HG03045 (cell line): ENCODE data around the gene ASS1.
"Not testable (repeated sequence)": the region's sequence is repeated elsewhere in the genome, so short reads cannot be mapped to it uniquely, and the experiment has no call there.

Experiments used
- ATAC-seq: cut with Tn5 transposase; IDR thresholded peaks from one replicate; pipeline ENCODE4 v1.9.1; 2021; ENCODE audit warnings: mild to moderate bottlenecking, moderate library complexity; ENCODE audit not compliant: unreplicated experiment

The ASS1 gene

DNA sequence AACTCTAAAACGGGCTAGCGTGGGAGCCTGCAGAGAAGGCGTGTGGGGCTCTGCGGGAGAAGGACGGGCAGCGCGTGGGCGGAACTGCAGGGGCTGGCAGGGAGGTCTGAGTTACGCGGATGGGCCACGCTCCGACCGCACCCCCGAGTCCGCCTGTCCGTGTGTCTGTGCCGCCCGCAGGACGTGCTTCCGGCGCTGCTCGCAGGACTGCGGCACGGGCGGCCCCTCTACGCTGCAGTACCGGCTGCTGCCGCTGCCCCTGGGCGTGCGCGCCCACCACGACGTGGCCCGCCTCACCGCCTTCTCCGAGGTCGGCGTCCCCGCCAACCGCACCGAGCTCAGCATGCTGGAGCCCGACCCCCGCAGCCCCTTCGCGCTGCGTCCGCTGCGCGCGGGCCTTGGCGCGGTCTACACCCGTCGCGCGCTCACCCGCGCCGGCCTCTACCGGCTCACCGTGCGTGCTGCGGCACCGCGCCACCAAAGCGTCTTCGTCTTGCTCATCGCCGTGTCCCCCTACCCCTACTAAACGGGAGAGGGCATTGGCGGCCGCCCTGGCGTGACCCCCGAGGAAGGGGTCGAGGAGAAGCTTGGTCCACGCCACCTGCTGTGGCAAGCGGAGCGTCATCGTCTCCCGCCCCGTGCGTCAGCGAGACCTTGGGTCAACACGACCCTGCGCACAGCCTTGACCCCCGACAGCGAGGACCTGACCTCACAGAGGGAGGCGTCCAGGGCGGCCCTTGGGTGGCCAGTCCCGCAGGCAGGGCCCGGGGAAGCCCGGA is 11.4 kb upstream of the ASS1 start:
- ATAC-seq = no peak

DNA sequence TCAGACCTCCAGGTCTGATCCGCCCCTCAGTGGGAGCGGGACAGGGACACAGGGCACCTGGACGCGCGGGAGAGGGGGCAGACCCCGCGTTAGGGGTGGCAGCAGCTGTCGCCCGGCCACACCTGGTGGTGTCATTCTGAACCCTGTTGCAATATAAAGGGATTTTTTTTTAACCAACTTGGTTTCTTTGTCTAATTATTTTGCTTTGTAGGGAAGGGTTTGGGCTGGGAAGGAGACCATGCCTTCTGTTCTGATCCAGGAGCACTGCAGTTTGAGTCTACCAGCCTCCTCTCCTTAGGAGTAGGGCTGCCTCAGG is 10.9 kb upstream of the ASS1 start:
- no peak for ATAC-seq

GRCh38 chr9:130434656-130435055 is 10.1 kb upstream of the ASS1 start:
- not testable (repeated sequence) for ATAC-seq

GRCh38 chr9:130437011-130437789 is 7.6 kb upstream of the ASS1 start:
- ATAC-seq = no peak

DNA sequence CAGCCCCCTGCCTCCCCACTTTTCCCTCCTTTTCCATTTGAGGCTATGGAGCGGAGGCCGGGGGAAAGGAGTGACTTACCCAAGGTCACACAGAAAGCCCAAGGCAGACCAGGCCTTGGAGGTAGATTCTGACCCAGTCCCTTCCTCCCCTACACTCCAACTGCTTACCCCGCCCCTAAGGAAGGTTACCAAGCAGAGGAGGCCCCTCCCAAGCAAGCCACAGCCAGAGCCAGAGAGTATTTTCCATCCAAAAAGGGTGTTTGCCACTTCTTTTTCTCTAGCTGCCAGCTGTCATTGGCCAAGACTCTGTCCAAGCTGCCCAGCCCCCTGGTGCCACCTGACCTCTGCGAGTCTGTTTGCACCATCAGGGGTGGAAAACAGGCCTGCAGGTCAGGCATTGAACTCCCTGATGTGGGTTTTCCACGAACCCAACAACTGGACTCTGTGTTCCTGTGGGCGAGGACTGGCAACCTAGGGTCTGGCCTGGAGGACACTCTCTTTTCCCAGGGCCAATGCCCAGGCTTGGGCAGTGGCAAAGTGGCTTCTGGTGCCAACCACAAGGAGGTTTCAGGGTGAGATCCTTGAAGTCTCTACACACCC is 6.3 kb upstream of the ASS1 start:
- ATAC-seq = no peak

- ATAC-seq = no peak
These were observed 3.7 kb upstream of the ASS1 start for GRCh38 chr9:130441031-130441430.

DNA sequence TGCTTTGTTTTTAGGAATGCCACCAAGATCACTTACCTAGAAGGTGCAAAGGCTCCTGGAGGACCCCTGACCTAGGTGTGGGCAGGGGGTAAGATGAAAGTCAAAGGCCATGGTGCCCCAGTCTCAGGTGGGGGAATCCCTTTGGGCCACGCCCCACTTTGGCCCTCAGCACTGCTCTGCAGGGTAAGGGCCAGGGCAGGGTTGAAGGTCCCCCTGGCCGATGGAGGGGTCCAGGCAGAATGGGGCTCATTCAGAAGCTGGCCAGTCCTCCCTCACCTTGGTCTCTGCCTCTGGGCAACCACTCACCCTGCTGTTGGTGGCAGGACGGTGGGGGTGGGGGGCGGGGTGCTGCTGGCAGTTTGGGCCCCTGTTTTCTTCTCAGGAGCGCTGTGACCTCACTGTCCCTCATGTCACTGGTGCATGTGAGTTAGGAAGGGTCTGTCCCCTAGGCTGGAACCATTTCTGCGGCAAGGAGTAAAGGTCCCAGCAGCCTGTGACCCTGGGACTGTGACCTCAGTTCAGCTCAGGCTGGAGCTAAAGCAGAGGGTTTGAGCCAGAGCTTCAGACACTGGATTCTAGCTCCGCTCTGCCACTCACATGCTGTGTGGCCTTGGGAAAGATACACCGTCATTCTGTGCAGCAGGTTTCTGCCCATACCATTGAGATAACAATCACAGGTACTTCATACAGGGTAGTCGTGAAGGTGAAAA is 1.9 kb upstream of the ASS1 start:
- ATAC-seq = no peak

GRCh38 chr9:130443456-130443801 is 1.3 kb upstream of the ASS1 start:
- ATAC-seq = no peak

GRCh38 chr9:130443840-130444492 is 795 bp upstream of the ASS1 start:
- ATAC-seq = no peak

GRCh38 chr9:130445268-130445983 is 665 bp downstream of the ASS1 start:
- no peak for ATAC-seq

DNA sequence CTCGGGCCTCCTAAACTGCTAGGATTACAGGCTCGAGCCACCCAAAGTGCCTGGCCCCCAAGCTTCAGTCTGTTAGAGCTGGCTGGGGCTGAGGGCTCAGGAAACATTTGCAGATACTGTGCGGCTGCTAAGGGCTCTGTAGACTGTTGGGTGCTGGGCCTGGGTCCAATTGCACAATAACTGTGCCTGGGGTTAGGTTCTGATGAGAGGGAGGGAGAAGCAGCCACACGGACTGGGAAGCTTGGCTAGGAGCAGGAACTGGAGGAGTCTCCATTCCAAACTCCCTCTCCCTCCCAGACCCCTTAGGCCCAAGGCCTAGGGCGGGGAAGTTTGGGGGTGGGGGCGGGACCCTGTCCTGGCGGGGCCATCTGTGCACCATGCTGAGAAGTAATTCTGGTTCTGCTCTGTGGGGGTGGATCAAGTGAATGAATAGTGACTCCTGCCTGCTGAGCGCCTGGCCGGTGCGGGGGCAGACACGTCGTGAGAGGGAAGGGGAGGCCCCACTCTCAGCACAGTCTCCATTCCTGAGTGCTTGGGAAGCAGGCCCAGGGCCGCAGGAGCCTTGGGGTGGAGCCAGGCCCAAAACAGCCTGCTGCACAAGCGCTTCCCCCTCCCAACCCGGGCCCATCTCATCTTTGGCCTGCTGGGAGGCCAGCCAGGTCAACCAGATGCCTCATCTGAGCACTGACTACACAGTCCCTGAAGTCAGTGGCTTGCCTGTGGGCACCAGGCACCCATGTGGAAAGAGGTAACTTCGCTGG is 1.5 kb downstream of the ASS1 start:
- ATAC-seq = no peak

- no peak for ATAC-seq
These were observed 2.5 kb downstream of the ASS1 start for GRCh38 chr9:130447193-130447816.

DNA sequence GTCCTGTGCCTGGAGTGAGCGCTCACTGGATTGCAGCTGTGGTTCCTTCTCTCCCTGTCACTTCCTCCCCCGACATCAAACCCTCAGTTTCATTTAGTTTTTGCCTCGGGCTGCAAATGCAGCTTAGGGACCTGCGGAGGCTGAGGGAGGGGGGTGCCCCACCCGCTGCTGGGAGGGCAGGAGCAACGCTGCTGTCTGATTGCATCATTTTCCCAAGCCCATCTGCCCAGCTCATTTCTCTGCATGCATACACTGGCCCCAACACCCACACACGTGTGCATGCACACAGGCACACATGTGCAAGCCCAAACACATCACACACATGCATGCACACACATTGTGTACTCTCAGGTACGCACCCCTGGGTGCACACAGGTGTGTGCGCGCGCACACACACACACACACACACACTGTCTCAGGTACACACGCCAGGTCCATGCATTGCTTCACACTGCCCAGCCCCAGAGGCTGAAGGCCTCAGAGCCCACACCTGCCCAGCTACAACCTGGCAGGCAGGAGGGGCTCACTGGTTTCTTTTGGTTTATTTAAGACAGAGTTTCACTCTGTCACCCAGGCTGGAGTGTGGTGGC is 3.4 kb downstream of the ASS1 start:
- no peak for ATAC-seq

- ATAC-seq = no peak
These were observed 4.2 kb downstream of the ASS1 start for GRCh38 chr9:130448771-130449603.

- ATAC-seq = no peak
These were observed 5.7 kb downstream of the ASS1 start for GRCh38 chr9:130450344-130451003.

DNA sequence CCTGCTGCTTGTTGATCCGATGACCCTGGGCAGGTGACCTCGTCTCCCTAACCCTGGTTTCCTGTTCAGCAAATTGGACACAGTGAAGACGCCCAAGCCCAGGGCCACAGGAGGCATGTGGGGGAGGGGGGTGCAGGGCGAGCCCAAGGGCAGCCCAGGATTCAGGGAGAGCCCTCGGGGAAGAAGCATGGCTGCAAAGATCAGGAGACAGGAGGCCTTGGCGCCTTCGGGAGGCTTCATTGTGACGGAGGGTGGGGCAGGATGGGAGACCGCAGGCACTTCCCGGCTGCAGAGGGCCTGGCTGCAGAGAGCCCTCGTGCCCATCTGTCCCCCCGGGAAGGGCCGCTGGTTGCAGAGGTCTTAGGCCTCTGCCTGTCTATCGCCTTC is 6.2 kb downstream of the ASS1 start:
- no peak for ATAC-seq
